H1 (cell line): ENCODE results near the gene ACACA. TPM values are rescaled to one million over a fixed set of nuclear protein-coding genes. Genes with fewer than 3 reads are reported as not detected.

Source experiments
- GTF2F1 ChIP-seq: IDR thresholded peaks from 2 replicates; pipeline ENCODE4 v1.6.1; 2012; ENCODE audit warnings: low read depth, low read length, improper control_type of control experiment, borderline replicate concordance
- polyA plus RNA-seq, 7 experiments: library from polyadenylated mRNA; depleted of rRNA in 3 of 7; stranded (reverse) in 5 of 7; unstranded in 2 of 7; fragments of >200 nt in 5 of 7; fragments of 200-250 nt in 2 of 7; gene quantifications; 1 replicate in 5 of 7; 2 replicates in 1 of 7; 4 replicates in 1 of 7; pipeline versions ENCODE4 v1.2.1 to v1.2.3, GENCODE V29; 2011 to 2013; ENCODE audit warnings: missing spikeins in 2 of 7, mixed read lengths in 2 of 7
- total RNA-seq: library from RNA; stranded (reverse); fragmentation: NEBNext Ultra II Directional; extraction: Animal tissue kit (Norgen Biotek cat#: 25700); gene quantifications from 2 replicates; pipeline ENCODE4 v1.2.1, GENCODE V29; 2021
- TF ChIP-seq, protein P1 (sequence below), 3 experiments: IDR thresholded peaks; 1 replicate in 2 of 3; 2 replicates in 1 of 3; pipeline versions ENCODE4 v1.5.1 to v1.6.1; 2011; ENCODE audit warnings: low read length in 3 of 3, mild to moderate bottlenecking in 3 of 3, inconsistent platforms in 2 of 3, low read depth in 1 of 3, moderate library complexity in 1 of 3; ENCODE audit not compliant: insufficient read depth in 1 of 3; ENCODE audit errors: control extremely low read depth in 1 of 3

ACACA gene
- total and polyA plus RNA-seq, 2 of the 8 experiments (the other 6 are each of a cell fraction or from before 2014, with no cell fraction given): 74.0 to 160 TPM

DNA sequence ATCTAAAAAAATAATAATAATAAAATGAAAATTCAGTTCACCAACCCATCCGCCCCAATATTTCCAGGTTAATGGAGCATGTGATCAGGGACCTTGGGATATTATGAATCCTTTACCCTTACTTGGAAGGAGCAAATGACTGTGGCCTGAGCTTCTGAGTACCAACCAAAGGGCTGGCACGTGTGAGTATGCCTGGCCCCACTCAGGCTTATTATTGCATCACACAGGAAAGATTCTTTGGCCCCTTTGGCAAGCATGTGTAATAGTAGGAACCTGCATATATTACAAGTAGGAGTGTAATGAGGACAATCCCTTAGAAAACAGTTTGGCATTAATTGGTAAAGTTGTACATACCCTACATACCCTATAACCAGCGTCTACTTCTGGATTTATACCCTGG lies 38.1 kb downstream of the ACACA start (continued):
- TF ChIP-seq, protein P1, sequence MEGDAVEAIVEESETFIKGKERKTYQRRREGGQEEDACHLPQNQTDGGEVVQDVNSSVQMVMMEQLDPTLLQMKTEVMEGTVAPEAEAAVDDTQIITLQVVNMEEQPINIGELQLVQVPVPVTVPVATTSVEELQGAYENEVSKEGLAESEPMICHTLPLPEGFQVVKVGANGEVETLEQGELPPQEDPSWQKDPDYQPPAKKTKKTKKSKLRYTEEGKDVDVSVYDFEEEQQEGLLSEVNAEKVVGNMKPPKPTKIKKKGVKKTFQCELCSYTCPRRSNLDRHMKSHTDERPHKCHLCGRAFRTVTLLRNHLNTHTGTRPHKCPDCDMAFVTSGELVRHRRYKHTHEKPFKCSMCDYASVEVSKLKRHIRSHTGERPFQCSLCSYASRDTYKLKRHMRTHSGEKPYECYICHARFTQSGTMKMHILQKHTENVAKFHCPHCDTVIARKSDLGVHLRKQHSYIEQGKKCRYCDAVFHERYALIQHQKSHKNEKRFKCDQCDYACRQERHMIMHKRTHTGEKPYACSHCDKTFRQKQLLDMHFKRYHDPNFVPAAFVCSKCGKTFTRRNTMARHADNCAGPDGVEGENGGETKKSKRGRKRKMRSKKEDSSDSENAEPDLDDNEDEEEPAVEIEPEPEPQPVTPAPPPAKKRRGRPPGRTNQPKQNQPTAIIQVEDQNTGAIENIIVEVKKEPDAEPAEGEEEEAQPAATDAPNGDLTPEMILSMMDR (IDR thresholded peaks at IDR 0.05; ENCODE audit: control extremely low read depth in 1 of 3, insufficient read depth in 1 of 3, low read depth in 1 of 3, low read length in 3 of 3): no peak
- TF ChIP-seq GTF2F1: no peak
